H1 (cell line): ENCODE results near the gene CNTD1. TPM values are rescaled to one million over a fixed set of nuclear protein-coding genes. Genes with fewer than 3 reads are reported as not detected.

Source experiments
- CTCF ChIA-PET: fragments of 300-600 bp; sonication (Branson Sonifier 250); formaldehyde crosslinking; loops from one replicate; lab custom pipeline; 2021; ENCODE audit not compliant: partially characterized antibody; lab: Charles Lee
- POLR2A ChIA-PET: fragments of 300-600 bp; sonication (Branson Sonifier 250); formaldehyde crosslinking; loops from one replicate; lab custom pipeline; 2021; ENCODE audit warnings: inconsistent platforms; ENCODE audit not compliant: partially characterized antibody; lab: Charles Lee
- DNase-seq, 2 experiments: peaks; one replicate each; pipeline versions ENCODE4 v3.0.0 to v3.0.0-alpha.2; 2010 to 2022; ENCODE audit warnings: low spot score in 2 of 2, low read depth in 1 of 2, mixed read lengths in 1 of 2
- FAIRE-seq: peaks from 2 replicates; lab custom pipeline; 2011; peaks lifted over from hg19 to GRCh38; lab: Jason Lieb, UNC
- H2AFZ ChIP-seq: 2 replicates; pipeline ENCODE4 v1.8.1; 2012; ENCODE audit warnings: low read length, inconsistent platforms
- H2AK5ac ChIP-seq: 2 replicates; pipeline ENCODE4 v1.6.1; 2013; ENCODE audit warnings: low read depth, low read length
- H2BK120ac ChIP-seq: replicated peaks from 2 replicates; pipeline ENCODE3; 2013; ENCODE audit warnings: low read depth, low read length, inconsistent platforms
- H2BK12ac ChIP-seq: 2 replicates; pipeline ENCODE4 v1.6.1; 2013; ENCODE audit warnings: low read depth, low read length
- H2BK15ac ChIP-seq: 2 replicates; pipeline ENCODE4 v1.6.1; 2013; ENCODE audit warnings: low read length
- H2BK20ac ChIP-seq: 2 replicates; pipeline ENCODE4 v1.6.1; 2013; ENCODE audit warnings: low read length
- H2BK5ac ChIP-seq: 2 replicates; pipeline ENCODE4 v1.6.1; 2013; ENCODE audit warnings: low read depth, low read length
- H3K14ac ChIP-seq: 2 replicates; pipeline ENCODE4 v1.6.1; 2013; ENCODE audit warnings: inconsistent platforms; ENCODE audit not compliant: insufficient read length
- H3K18ac ChIP-seq: 2 replicates; pipeline ENCODE4 v1.6.1; 2013; ENCODE audit warnings: low read length; ENCODE audit errors: extremely low read depth
- H3K23ac ChIP-seq: 2 replicates; pipeline ENCODE4 v1.6.1; 2013; ENCODE audit warnings: inconsistent platforms; ENCODE audit not compliant: insufficient read length
- H3K23me2 ChIP-seq: 2 replicates; pipeline ENCODE4 v1.6.1; 2013; ENCODE audit warnings: low read depth, low read length
- H3K27ac ChIP-seq: 2 replicates; pipeline ENCODE4 v1.6.1; 2011; ENCODE audit warnings: low read depth, low read length, inconsistent platforms
- H3K27me3 ChIP-seq, 4 experiments: replicated peaks in 1 of 4; 1 replicate in 1 of 4; 2 replicates in 3 of 4; pipeline versions ENCODE4 v1.6.1 to v1.8.1; 2011 to 2013; ENCODE audit warnings: low read length in 3 of 4, mild to moderate bottlenecking in 3 of 4, inconsistent platforms in 2 of 4, mixed read lengths in 2 of 4, moderate library complexity in 1 of 4; ENCODE audit not compliant: control insufficient read depth in 3 of 4, insufficient read depth in 3 of 4; ENCODE audit errors: extremely low read depth in 1 of 4
- H3K36me3 ChIP-seq, 4 experiments: 2 replicates each; pipeline versions ENCODE4 v1.6.1 to v1.8.1; 2011 to 2013; ENCODE audit warnings: mild to moderate bottlenecking in 4 of 4, low read length in 3 of 4, moderate library complexity in 2 of 4, control low read depth in 1 of 4, inconsistent platforms in 1 of 4; ENCODE audit not compliant: insufficient read depth in 4 of 4, control insufficient read depth in 2 of 4
- H3K4ac ChIP-seq: replicated peaks from 2 replicates; pipeline ENCODE3; 2013; ENCODE audit warnings: low read length, low read depth, mixed read lengths, inconsistent platforms; ENCODE audit not compliant: insufficient read length
- H3K4me1 ChIP-seq, 4 experiments: replicated peaks in 1 of 4; 1 replicate in 1 of 4; 2 replicates in 3 of 4; pipeline versions ENCODE4 v1.6.1 to v1.8.1; 2011 to 2013; ENCODE audit warnings: low read length in 3 of 4, inconsistent platforms in 2 of 4, mixed read lengths in 1 of 4; ENCODE audit not compliant: insufficient read depth in 4 of 4, control insufficient read depth in 3 of 4
- H3K4me2 ChIP-seq, 2 experiments: 2 replicates each; pipeline versions ENCODE4 v1.6.1 to v1.8.1; 2011 to 2013; ENCODE audit warnings: low read depth in 2 of 2, low read length in 2 of 2, control low read depth in 1 of 2, inconsistent platforms in 1 of 2, mild to moderate bottlenecking in 1 of 2; ENCODE audit not compliant: insufficient read depth in 1 of 2
- H3K4me3 ChIP-seq, 4 experiments: fragments of 200-600, 300-600 bp in 1 of 4; sonication (generic), shearing (Covaris generic), sonication (Bioruptor Twin) in 1 of 4; 2 replicates each; pipeline versions ENCODE4 v1.5.1 to v1.8.1; 2011 to 2016; ENCODE audit warnings: low read length in 4 of 4, low read depth in 3 of 4, control low read depth in 2 of 4, inconsistent platforms in 2 of 4, mild to moderate bottlenecking in 2 of 4, mixed read lengths in 1 of 4, moderate library complexity in 1 of 4; ENCODE audit not compliant: insufficient read depth in 2 of 4; ENCODE audit errors: extremely low read depth in 1 of 4
- H3K56ac ChIP-seq: replicated peaks from 2 replicates; pipeline ENCODE3; 2013; ENCODE audit warnings: low read depth, mild to moderate bottlenecking, mixed read lengths, low read length, inconsistent platforms; ENCODE audit not compliant: insufficient read length
- H3K79me1 ChIP-seq: 2 replicates; pipeline ENCODE4 v1.6.1; 2013; ENCODE audit warnings: low read depth, low read length, control low read depth
- H3K79me2 ChIP-seq, 2 experiments: 2 replicates each; pipeline versions ENCODE4 v1.6.1 to v1.8.1; 2012 to 2013; ENCODE audit warnings: low read length in 2 of 2, mild to moderate bottlenecking in 2 of 2, inconsistent platforms in 1 of 2; ENCODE audit not compliant: insufficient read depth in 2 of 2, control insufficient read depth in 1 of 2
- H3K9ac ChIP-seq, 4 experiments: replicated peaks in 1 of 4; 1 replicate in 1 of 4; 2 replicates in 3 of 4; pipeline versions ENCODE4 v1.6.1 to v1.8.1; 2011 to 2013; ENCODE audit warnings: low read depth in 3 of 4, low read length in 3 of 4, control low read depth in 2 of 4, mild to moderate bottlenecking in 2 of 4, moderate library complexity in 2 of 4, inconsistent platforms in 1 of 4; ENCODE audit errors: extremely low read depth in 1 of 4
- H3K9me3 ChIP-seq, 2 experiments: 2 replicates each; pipeline versions ENCODE4 v1.6.1 to v1.8.1; 2012 to 2013; ENCODE audit warnings: mild to moderate bottlenecking in 2 of 2, moderate library complexity in 2 of 2, control low read depth in 1 of 2, inconsistent platforms in 1 of 2, low read depth in 1 of 2, low read length in 1 of 2, mixed read lengths in 1 of 2; ENCODE audit not compliant: insufficient read depth in 2 of 2
- H4K20me1 ChIP-seq, 2 experiments: replicated peaks in 1 of 2; 2 replicates each; pipeline versions ENCODE3 to v1.8.1; 2011 to 2013; ENCODE audit warnings: inconsistent platforms in 2 of 2, low read length in 2 of 2, mild to moderate bottlenecking in 1 of 2; ENCODE audit not compliant: insufficient read depth in 2 of 2, control insufficient read depth in 1 of 2
- H4K5ac ChIP-seq: 2 replicates; pipeline ENCODE4 v1.6.1; 2013; ENCODE audit warnings: low read length, low read depth, mixed read lengths, inconsistent platforms; ENCODE audit not compliant: insufficient read length
- H4K8ac ChIP-seq: 2 replicates; pipeline ENCODE4 v1.8.0; 2013; ENCODE audit warnings: mild to moderate bottlenecking, moderate library complexity, low read length, inconsistent platforms; ENCODE audit not compliant: insufficient read depth; ENCODE audit errors: extremely low read depth
- H4K91ac ChIP-seq: replicated peaks from 2 replicates; pipeline ENCODE3; 2013; ENCODE audit warnings: low read length, mixed read lengths, inconsistent platforms; ENCODE audit not compliant: insufficient read length
- BCL11A ChIP-seq, 2 experiments: IDR thresholded peaks; one replicate each; pipeline ENCODE4 v1.6.1; 2011; ENCODE audit warnings: low read depth in 2 of 2, low read length in 2 of 2, mild to moderate bottlenecking in 2 of 2
- CHD1 ChIP-seq: IDR thresholded peaks from 2 replicates; pipeline ENCODE4 v1.6.1; 2012; ENCODE audit warnings: low read depth, low read length, improper control_type of control experiment
- HDAC2 ChIP-seq, 2 experiments: fragments of 300-600 bp in 1 of 2; sonication (generic) in 1 of 2; IDR thresholded peaks; 2 replicates each; pipeline ENCODE4 v1.6.1; 2011 to 2012; ENCODE audit warnings: low read depth in 2 of 2, low read length in 2 of 2, mild to moderate bottlenecking in 2 of 2, moderate library complexity in 2 of 2, borderline replicate concordance in 1 of 2, inconsistent platforms in 1 of 2
- KDM5A ChIP-seq: fragments of 200-600 bp; IDR thresholded peaks from 2 replicates; pipeline ENCODE4 v1.7.1; 2012; ENCODE audit warnings: mild to moderate bottlenecking, low read length, inconsistent platforms, mixed read lengths
- POLR2AphosphoS5 ChIP-seq: IDR thresholded peaks from 2 replicates; pipeline ENCODE4 v1.6.1; 2011; ENCODE audit warnings: low read depth, low read length
- RXRA ChIP-seq: IDR thresholded peaks from 2 replicates; pipeline ENCODE4 v1.6.1; 2011; ENCODE audit warnings: low read depth, mild to moderate bottlenecking, low read length, moderate library complexity; ENCODE audit not compliant: insufficient read depth
- WGBS, 2 experiments: shearing (Covaris generic) in 1 of 2; methylation state at CpG; one replicate each; pipeline versions ENCODE4 v1.1.6 to v1.1.7; 2013 to 2015; ENCODE audit warnings: low lambda C conversion rate in 2 of 2, mixed read lengths in 2 of 2, inconsistent platforms in 1 of 2, low coverage in 1 of 2, missing lambda C conversion rate in 1 of 2; ENCODE audit not compliant: insufficient replicate concordance in 2 of 2, insufficient coverage in 1 of 2, insufficient read length in 1 of 2; ENCODE audit errors: extremely low coverage in 1 of 2, missing lambda C conversion rate in 1 of 2; 5-methylcytosine and 5-hydroxymethylcytosine counted together
- polyA plus RNA-seq, 7 experiments: library from polyadenylated mRNA; depleted of rRNA in 3 of 7; stranded (reverse) in 5 of 7; unstranded in 2 of 7; fragments of >200 nt in 5 of 7; fragments of 200-250 nt in 2 of 7; gene quantifications; 1 replicate in 5 of 7; 2 replicates in 1 of 7; 4 replicates in 1 of 7; pipeline versions ENCODE4 v1.2.1 to v1.2.3, GENCODE V29; 2011 to 2013; ENCODE audit warnings: missing spikeins in 2 of 7, mixed read lengths in 2 of 7
- total RNA-seq: library from RNA; stranded (reverse); fragmentation: NEBNext Ultra II Directional; extraction: Animal tissue kit (Norgen Biotek cat#: 25700); gene quantifications from 2 replicates; pipeline ENCODE4 v1.2.1, GENCODE V29; 2021

CNTD1 gene
- total and polyA plus RNA-seq, 2 of the 8 experiments (the other 6 are each of a cell fraction or from before 2014, with no cell fraction given), result not detected

GRCh38 chr17:42748908-42749798, 49.5 kb upstream of the CNTD1 start:
- no peak overlapping the region for H2BK120ac ChIP-seq
- H3K18ac ChIP-seq, result no peak overlapping the region
- peaks cover 0 to 3% of the 10 kb centered on the region in 2 experiments; a peak in 1 of 4 replicates for H3K9me3 ChIP-seq
- H2AFZ ChIP-seq, result no peak overlapping the region
- no peak overlapping the region for H4K5ac ChIP-seq
- H4K91ac ChIP-seq, result no peak overlapping the region
- ChIA-PET CTCF (interaction anchor here (0.9 to 10.0 kb wide), 8 partner anchors 13 to 171 kb away, joined by 3 to 81 read pairs (median 4); partner anchors contain the start of genes PSMC3IP, RAMP2 and VPS25), POLR2A (interaction anchor here (0.7 to 6.6 kb wide), 4 partner anchors 13 to 1060 kb away, joined by 3 to 46 read pairs (median 6); partner anchors contain the start of genes RAMP2 and VPS25)
- H3K36me3 ChIP-seq, result no peaks in the 10 kb centered on the region
- 92% methylated on average over 11 of the region's 11 CpGs; no CpG with 5 or more reads in 1 of the 2 experiments for WGBS, 2 experiments
- peaks cover 9 to 14% (median 13%) of the 10 kb centered on the region in 4 experiments for H3K27me3 ChIP-seq
- DNase-seq (no peak), FAIRE-seq (no peak)
- no peak overlapping the region for H3K27ac ChIP-seq
- no peak overlapping the region for H3K4ac ChIP-seq
- H3K4me3 ChIP-seq, result no peak overlapping the region
- H3K23me2 ChIP-seq, result peaks cover 1% of the 10 kb centered on the region; the same call in 1 of the 2 replicates
- 0 out of 2 replicates have a peak overlapping the region, but pooled peaks have one; percentile 52 for H2BK12ac ChIP-seq
- no peaks in the 10 kb centered on the region for H4K20me1 ChIP-seq
- H3K9ac ChIP-seq, result no peak overlapping the region
- H3K4me1 ChIP-seq, result peaks cover 0 to 3% (median 1%) of the 10 kb centered on the region in 4 experiments; a peak in 2 of 7 replicates
- no peak overlapping the region for H2AK5ac ChIP-seq
- no peak overlapping the region for H2BK15ac ChIP-seq
- no peak overlapping the region for H3K56ac ChIP-seq
- H4K8ac ChIP-seq, result no peak overlapping the region; the same call in 1 of the 2 replicates
- H3K4me2 ChIP-seq, result no peak overlapping the region; a peak in 1 of 4 replicates
- 0 out of 2 replicates have a peak overlapping the region, but pooled peaks have one; percentile 21 for H2BK20ac ChIP-seq
- no peak overlapping the region for H3K14ac ChIP-seq
- no peak overlapping the region for H2BK5ac ChIP-seq
- no peak overlapping the region for H3K23ac ChIP-seq
- H3K79me2 ChIP-seq, result no peaks in the 10 kb centered on the region
- no peaks in the 10 kb centered on the region for H3K79me1 ChIP-seq
- TF ChIP-seq POLR2AphosphoS5 (no peak), RXRA (no peak), HDAC2 (IDR thresholded peaks at IDR 0.05; ENCODE audit: borderline replicate concordance in 1 of 2, low read depth in 2 of 2, low read length in 2 of 2) (no peak), BCL11A (IDR thresholded peaks at IDR 0.05; ENCODE audit: low read depth in 2 of 2, low read length in 2 of 2) (no peak), CHD1 (no peak), KDM5A (no peak)
